HepG2 (cell line): ENCODE measurements around the gene CPB2.

Experiments
- CREB1 ChIP-seq, 2 experiments: fragments of 450-650 bp in 1 of 2; IDR thresholded peaks; 2 replicates each; pipeline ENCODE4 v1.6.1; 2016 to 2017; ENCODE audit warnings: control low read depth in 1 of 2, mild to moderate bottlenecking in 1 of 2, missing compliant biosample characterization in 1 of 2, missing genetic modification characterization in 1 of 2
- E2F1 ChIP-seq: sonication (generic); formaldehyde crosslinking; IDR thresholded peaks from 2 replicates; pipeline ENCODE4 v1.5.0; 2020; ENCODE audit warnings: missing genetic modification reagents
- MXD3 ChIP-seq: IDR thresholded peaks from 2 replicates; pipeline ENCODE4 v1.6.1; 2016; ENCODE audit warnings: mild to moderate bottlenecking, missing biosample characterization, missing genetic modification reagents
- NPAS2 ChIP-seq: sonication (generic); formaldehyde crosslinking; IDR thresholded peaks from 2 replicates; pipeline ENCODE4 v1.8.0; 2022; ENCODE audit warnings: mild to moderate bottlenecking, missing genetic modification reagents, borderline replicate concordance
- PTBP1 ChIP-seq: fragments of 200-400 bp; formaldehyde crosslinking; IDR thresholded peaks from 2 replicates; pipeline ENCODE4 v1.6.1; 2018; ENCODE audit warnings: low read length, low read depth; ENCODE audit not compliant: poor library complexity, severe bottlenecking
- RFX5 ChIP-seq: IDR thresholded peaks from 2 replicates; pipeline ENCODE4 v1.6.1; 2011; ENCODE audit warnings: low read depth, low read length, improper control_type of control experiment

GRCh38 chr13:46126056-46126455 lies 21.2 kb upstream of the CPB2 start:
- TF ChIP-seq MXD3, result no peak
- TF ChIP-seq CREB1 (IDR thresholded peaks at IDR 0.05), result no peak
- TF ChIP-seq CREB1 (CRISPR knock-in tag; IDR thresholded peaks at IDR 0.05), result no peak
- no peak for TF ChIP-seq NPAS2 (CRISPR knock-in tag)
- TF ChIP-seq E2F1 (CRISPR knock-in tag), result no peak
- TF ChIP-seq PTBP1, result no peak
- TF ChIP-seq RFX5, result no peak
